Activated CD4-positive, alpha-beta T cell treated with anti-CD3 and anti-CD28 coated beads, Interleukin-2, Interleukin-4, amounts not matched to agents 100 ng/mL and 50 ng/mL, durations not matched to agents 16 hours and 8 hours (primary cell): ENCODE results near the gene ARMCX5.
A peak's percentile ranks its signal among the peaks of the same experiment; 100 is the strongest.

Experiments
- DNase-seq: peaks from one replicate; pipeline ENCODE4 v3.0.0-alpha.2; 2020; ENCODE audit warnings: low spot score

The ARMCX5 gene

GRCh38 chrX:102599084-102599950 is at the start of gene ARMCX5:
Gene ARMCX5 (plus strand): TSS chrX:102599515. CDS start chrX:102602142, 2,627 bp downstream.
- peak; percentile 58 for DNase-seq

- DNase-seq: no peak
Observed at GRCh38 chrX:102558607-102559006, 40.7 kb upstream of the ARMCX5 start.

GRCh38 chrX:102560423-102561068 is 38.8 kb upstream of the ARMCX5 start:
- no peak for DNase-seq

- no peak for DNase-seq
Observed at GRCh38 chrX:102580891-102581290, 18.4 kb upstream of the ARMCX5 start.

- DNase-seq: no peak
Observed at GRCh38 chrX:102593367-102593766, 5.9 kb upstream of the ARMCX5 start.

- no peak for DNase-seq
Observed at GRCh38 chrX:102599951-102600579, 750 bp downstream of the ARMCX5 start.

GRCh38 chrX:102604327-102604726 is 5.0 kb downstream of the ARMCX5 start:
- no peak for DNase-seq

GRCh38 chrX:102606115-102606514 is 6.8 kb downstream of the ARMCX5 start:
- DNase-seq: no peak

- no peak for DNase-seq
Observed at GRCh38 chrX:102610905-102611304, 11.6 kb downstream of the ARMCX5 start.

GRCh38 chrX:102624105-102624504 is 24.8 kb downstream of the ARMCX5 start:
- no peak for DNase-seq

- DNase-seq: no peak
Observed at GRCh38 chrX:102627640-102628039, 28.3 kb downstream of the ARMCX5 start.

- DNase-seq: no peak
Observed at GRCh38 chrX:102637561-102637960, 38.2 kb downstream of the ARMCX5 start.

- no peak for DNase-seq
Observed at GRCh38 chrX:102650903-102651241, 51.6 kb downstream of the ARMCX5 start.

GRCh38 chrX:102651242-102652011 is 52.1 kb downstream of the ARMCX5 start, which contains the start of gene GPRASP1:
Gene GPRASP1 (plus strand): TSS chrX:102651483. CDS start chrX:102653914, 2,431 bp downstream.
- no peak for DNase-seq

GRCh38 chrX:102652031-102652688 is 52.8 kb downstream of the ARMCX5 start:
- DNase-seq: peak; percentile 6
